B cell (primary cell): ENCODE measurements around the gene SIGMAR1. TPM values are rescaled to one million over a fixed set of nuclear protein-coding genes. Genes with fewer than 3 reads are reported as not detected.
A peak's percentile ranks its signal among the peaks of the same experiment; 100 is the strongest.

Experiments used
- ATAC-seq: fragments of 200-7000 bp; cut with Tn5 transposase; one replicate; pipeline ENCODE4 v1.10.0; 2021; ENCODE audit warnings: low read depth, mild to moderate bottlenecking, moderate number of reproducible peaks, moderate library complexity
- CTCF ChIA-PET: fragments of 350-600 bp; sonication (Branson Sonifier 250); formaldehyde crosslinking; loops from one replicate; lab custom pipeline; 2021; ENCODE audit warnings: antibody characterized with exemption, inconsistent platforms; lab: Charles Lee
- POLR2A ChIA-PET: fragments of 350-600 bp; sonication (Branson Sonifier 250); formaldehyde crosslinking; loops from one replicate; lab custom pipeline; 2021; ENCODE audit warnings: antibody characterized with exemption; lab: Charles Lee
- DNase-seq: peaks from one replicate; pipeline ENCODE4 v3.0.0; 2013
- H2AFZ ChIP-seq: 2 replicates; pipeline ENCODE4 v1.6.1; 2012; ENCODE audit warnings: mild to moderate bottlenecking, low read depth, low read length; ENCODE audit not compliant: insufficient read depth, poor library complexity, severe bottlenecking
- H3K27ac ChIP-seq, 2 donors: 1 replicate in 1 of 2; 2 replicates in 1 of 2; pipeline ENCODE4 v1.5.1; 2012 to 2013; ENCODE audit warnings: low read length in 2 of 2, mild to moderate bottlenecking in 2 of 2, moderate library complexity in 1 of 2
- H3K27me3 ChIP-seq, 4 experiments: fragments of 200-600 bp in 1 of 4; sonication (generic) in 1 of 4; replicated peaks in 1 of 4; 1 replicate in 2 of 4; 2 replicates in 2 of 4; pipeline versions ENCODE4 v1.6.1 to v1.7.0; 2013 to 2016; ENCODE audit warnings: low read length in 3 of 4, mild to moderate bottlenecking in 2 of 4, mixed read lengths in 1 of 4, moderate library complexity in 1 of 4; ENCODE audit not compliant: insufficient read depth in 4 of 4, control insufficient read depth in 3 of 4; ENCODE audit errors: control extremely low read depth in 1 of 4
- H3K36me3 ChIP-seq, 2 experiments: replicated peaks in 1 of 2; 1 replicate in 1 of 2; 2 replicates in 1 of 2; pipeline versions ENCODE4 v1.6.1 to v1.7.1; 2013; ENCODE audit warnings: low read length in 1 of 2; ENCODE audit not compliant: insufficient read depth in 2 of 2, control insufficient read depth in 1 of 2; ENCODE audit errors: control extremely low read depth in 1 of 2, extremely low read depth in 1 of 2
- H3K4me1 ChIP-seq, 2 donors: fragments of 200-600 bp in 1 of 2; sonication (generic) in 1 of 2; 1 replicate in 1 of 2; 2 replicates in 1 of 2; pipeline versions ENCODE4 v1.5.1 to v1.6.1; 2013 to 2017; ENCODE audit warnings: low read length in 2 of 2; ENCODE audit not compliant: control insufficient read depth in 2 of 2, insufficient read depth in 2 of 2
- H3K4me2 ChIP-seq: replicated peaks from 2 replicates; pipeline ENCODE3; 2012; ENCODE audit warnings: mild to moderate bottlenecking, low read depth, low read length; ENCODE audit not compliant: poor library complexity, severe bottlenecking
- H3K4me3 ChIP-seq, 5 experiments: fragments of 200-600 bp in 1 of 5; sonication (generic) in 1 of 5; 1 replicate in 3 of 5; 2 replicates in 2 of 5; pipeline versions ENCODE4 v1.5.1 to v1.7.0; 2011 to 2016; ENCODE audit warnings: low read length in 4 of 5, mild to moderate bottlenecking in 4 of 5, low read depth in 2 of 5, control low read depth in 1 of 5, moderate library complexity in 1 of 5; ENCODE audit not compliant: insufficient read depth in 1 of 5; ENCODE audit errors: control extremely low read depth in 1 of 5, extremely low read depth in 1 of 5
- H3K79me2 ChIP-seq: fragments of 200-600 bp; sonication (generic); one replicate; pipeline ENCODE4 v1.6.0; 2016; ENCODE audit warnings: low read length; ENCODE audit not compliant: control insufficient read depth, insufficient read depth
- H3K9ac ChIP-seq: fragments of 200-600 bp; sonication (generic); 2 replicates; pipeline ENCODE4 v1.6.1; 2017; ENCODE audit warnings: mild to moderate bottlenecking, low read length, moderate library complexity
- H3K9me3 ChIP-seq, 3 donors: one replicate each; pipeline versions ENCODE4 v1.6.1 to v1.7.1; 2013; ENCODE audit warnings: low read length in 2 of 3; ENCODE audit not compliant: control insufficient read depth in 2 of 3, insufficient read depth in 1 of 3; ENCODE audit errors: control extremely low read depth in 1 of 3
- H4K20me1 ChIP-seq: 2 replicates; pipeline ENCODE4 v1.6.0; 2012; ENCODE audit warnings: mild to moderate bottlenecking, low read length; ENCODE audit not compliant: insufficient read depth, control insufficient read depth, poor library complexity, severe bottlenecking
- H3K27ac Mint-ChIP-seq: one replicate; pipeline ENCODE4 v1.8.0; 2021; ENCODE audit warnings: mixed read lengths
- H3K27me3 Mint-ChIP-seq: one replicate; pipeline ENCODE4 v1.8.0; 2021; ENCODE audit warnings: mixed read lengths
- H3K4me1 Mint-ChIP-seq: one replicate; pipeline ENCODE4 v1.8.0; 2021; ENCODE audit warnings: mixed read lengths
- H3K4me3 Mint-ChIP-seq: one replicate; pipeline ENCODE4 v1.8.0; 2021; ENCODE audit warnings: mixed read lengths
- H3K9me3 Mint-ChIP-seq: one replicate; pipeline ENCODE4 v1.8.0; 2022; ENCODE audit warnings: mixed read lengths; ENCODE audit not compliant: insufficient read depth
- EZH2 ChIP-seq: IDR thresholded peaks from 2 replicates; pipeline ENCODE4 v1.6.1; 2012; ENCODE audit warnings: borderline replicate concordance, low read depth, mild to moderate bottlenecking, moderate library complexity, low read length; ENCODE audit not compliant: insufficient read depth, poor library complexity, severe bottlenecking
- WGBS: methylation state at CpG from one replicate; pipeline ENCODE4 v1.1.5; 2013; ENCODE audit warnings: missing lambda C conversion rate; ENCODE audit not compliant: insufficient coverage; 5-methylcytosine and 5-hydroxymethylcytosine counted together
- intact Hi-C: fragments of 100-400 bp; cut with micrococcal nuclease; formaldehyde crosslinking; loops from one replicate; pipeline ENCODE4 v1.10.0; 2022
- polyA plus RNA-seq: library from polyadenylated mRNA; depleted of rRNA; stranded (reverse); fragments of >200 nt; gene quantifications from 2 replicates; pipeline ENCODE4 v1.2.3, GENCODE V29; 2012
- total RNA-seq, 2 donors: library from RNA; stranded (reverse); fragments of 120-200 nt in 1 of 2; gene quantifications; 1 replicate in 1 of 2; 2 replicates in 1 of 2; pipeline versions ENCODE4 v1.2.3 to v1.2.4, GENCODE V29; 2013 to 2022
- TF ChIP-seq, protein P1 (sequence below): fragments of 200-600 bp; IDR thresholded peaks from one replicate; pipeline ENCODE4 v1.8.0; 2022; ENCODE audit warnings: antibody characterized with exemption, mild to moderate bottlenecking

Gene SIGMAR1
- total and polyA plus RNA-seq, 2 donors (not counting 1 experiment from before 2014, with no cell fraction given) = 21.4 to 30.7 TPM

DNA sequence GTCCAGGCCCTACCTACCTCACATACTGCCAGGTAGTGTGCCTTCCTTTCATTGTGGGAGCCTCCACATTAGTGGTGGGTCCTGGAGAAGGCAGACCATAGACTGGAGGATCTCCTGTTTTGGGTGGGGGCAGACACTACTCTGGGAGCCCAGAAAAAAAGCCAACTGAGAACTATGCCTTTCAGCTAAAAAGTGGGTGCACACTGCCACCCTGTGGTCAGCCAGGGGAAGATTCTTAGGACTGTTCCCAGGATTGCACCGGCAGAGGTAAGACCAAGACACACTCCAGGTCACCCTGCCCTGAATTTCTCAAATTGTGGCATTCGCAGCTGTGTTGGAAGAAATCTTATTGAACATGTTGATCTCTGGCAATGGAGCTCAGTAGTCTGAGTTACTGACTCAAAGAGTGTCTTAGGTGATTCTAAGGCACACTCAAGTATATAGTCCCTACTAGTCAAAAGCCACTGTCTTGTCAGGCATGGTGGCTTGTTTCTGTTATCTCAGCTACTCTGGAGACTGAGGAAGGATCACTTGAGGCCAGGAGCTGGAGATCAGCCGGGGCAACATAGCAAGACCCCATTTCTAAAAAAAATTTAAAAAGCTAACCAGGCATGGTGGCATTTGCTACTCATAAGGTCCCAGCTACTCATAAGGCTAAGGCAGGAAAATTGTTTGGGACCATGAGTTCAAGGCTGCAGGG is 3.6 kb downstream of the SIGMAR1 start:
- POLR2A ChIA-PET = interaction anchor here (1.1 to 1.3 kb wide), 3 partner anchors 10 to 22 kb away, joined by 4 to 6 read pairs (median 4); partner anchors contain the start of gene RPP25L
- peak; percentile 19 for ATAC-seq
- Histone ChIP-seq H3K9ac (no peak overlapping the region), H3K27me3 (peaks cover 0 to 19% (median 7%) of the 10 kb centered on the region in 4 experiments), H4K20me1 (peaks cover 16% of the 10 kb centered on the region), H2AFZ (no peak overlapping the region), H3K27ac (no peak overlapping the region), H3K4me2 (no peak overlapping the region), H3K79me2 (peaks cover 26% of the 10 kb centered on the region), H3K4me3 (no peak overlapping the region), H3K36me3 (peaks cover 0 to 3% of the 10 kb centered on the region in 2 experiments), H3K9me3 (peaks cover 0 to 4% (median 0%) of the 10 kb centered on the region in 3 donors), H3K4me1 (peaks cover 22 to 38% of the 10 kb centered on the region in 2 donors)
- DNase-seq = peak; percentile 81
- WGBS = 38% methylated on average over 2 of the region's 3 CpGs
- H3K9me3 Mint-ChIP-seq = no peaks in the 10 kb centered on the region
- intact Hi-C loops = loop anchor here (1.0 to 2.0 kb wide), 2 partner anchors 22 to 85 kb away; partner anchors contain the start of gene RPP25L
- peaks cover 35% of the 10 kb centered on the region for H3K4me1 Mint-ChIP-seq
- H3K27ac Mint-ChIP-seq = no peak overlapping the region
- peak overlapping the region; percentile 48 for H3K4me3 Mint-ChIP-seq
- CTCF ChIA-PET = interaction anchor here (0.5 to 8.4 kb wide), 34 partner anchors 9 to 1072 kb away, joined by 3 to 150 read pairs (median 5); partner anchors contain the start of genes CCL27, DCTN3, DNAI1 and FAM219A
- H3K27me3 Mint-ChIP-seq = peaks cover 16% of the 10 kb centered on the region
- TF ChIP-seq EZH2 = no peak
- TF ChIP-seq, protein P1, sequence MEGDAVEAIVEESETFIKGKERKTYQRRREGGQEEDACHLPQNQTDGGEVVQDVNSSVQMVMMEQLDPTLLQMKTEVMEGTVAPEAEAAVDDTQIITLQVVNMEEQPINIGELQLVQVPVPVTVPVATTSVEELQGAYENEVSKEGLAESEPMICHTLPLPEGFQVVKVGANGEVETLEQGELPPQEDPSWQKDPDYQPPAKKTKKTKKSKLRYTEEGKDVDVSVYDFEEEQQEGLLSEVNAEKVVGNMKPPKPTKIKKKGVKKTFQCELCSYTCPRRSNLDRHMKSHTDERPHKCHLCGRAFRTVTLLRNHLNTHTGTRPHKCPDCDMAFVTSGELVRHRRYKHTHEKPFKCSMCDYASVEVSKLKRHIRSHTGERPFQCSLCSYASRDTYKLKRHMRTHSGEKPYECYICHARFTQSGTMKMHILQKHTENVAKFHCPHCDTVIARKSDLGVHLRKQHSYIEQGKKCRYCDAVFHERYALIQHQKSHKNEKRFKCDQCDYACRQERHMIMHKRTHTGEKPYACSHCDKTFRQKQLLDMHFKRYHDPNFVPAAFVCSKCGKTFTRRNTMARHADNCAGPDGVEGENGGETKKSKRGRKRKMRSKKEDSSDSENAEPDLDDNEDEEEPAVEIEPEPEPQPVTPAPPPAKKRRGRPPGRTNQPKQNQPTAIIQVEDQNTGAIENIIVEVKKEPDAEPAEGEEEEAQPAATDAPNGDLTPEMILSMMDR = peak; percentile 89
